ENCODE measurements around the gene TIMD4.
"Not testable (repeated sequence)": the region's sequence is repeated elsewhere in the genome, so short reads cannot be mapped to it uniquely, and the experiment has no call there.

Gene TIMD4

DNA sequence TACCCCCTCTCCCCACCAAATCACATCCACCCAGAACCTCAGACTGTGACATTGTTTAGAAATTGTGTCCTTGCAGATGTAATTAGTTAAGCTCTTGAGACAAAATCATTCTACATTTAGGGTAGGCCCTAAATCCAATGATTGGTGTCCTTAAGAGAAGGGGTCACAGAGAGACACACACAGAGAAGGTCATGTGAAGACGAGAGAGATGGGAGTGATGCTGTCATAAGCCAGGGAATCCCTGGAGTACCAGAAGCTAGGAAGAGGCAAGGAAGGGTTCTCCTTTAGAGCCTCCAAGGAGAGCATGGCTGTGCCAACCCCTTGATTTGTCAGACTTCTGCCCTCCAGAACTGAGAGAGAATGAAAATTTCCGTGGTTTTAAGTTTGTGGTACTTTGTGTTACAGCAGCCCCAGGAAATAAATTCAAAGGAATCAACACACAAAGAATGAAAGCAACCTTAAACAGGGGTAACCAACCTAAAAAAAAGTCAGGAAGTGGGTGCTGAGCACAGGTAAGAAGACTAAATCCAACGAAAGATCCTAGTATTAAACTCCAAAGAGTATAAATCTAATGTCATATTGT lies 33.6 kb downstream of the TIMD4 start (continued):
- TF ChIP-seq TCF4 (CRISPR knock-in tag; IDR thresholded peaks at IDR 0.05; ENCODE audit: borderline replicate concordance): no peak
- no peak for TF ChIP-seq ZNF565 (CRISPR knock-in tag; conservative IDR thresholded peaks at IDR 0.05; ENCODE audit: low read depth)
- TF ChIP-seq RARB (CRISPR knock-in tag; IDR thresholded peaks at IDR 0.05): no peak
- TF ChIP-seq GLIS3 (CRISPR knock-in tag; IDR thresholded peaks at IDR 0.05): no peak

DNA sequence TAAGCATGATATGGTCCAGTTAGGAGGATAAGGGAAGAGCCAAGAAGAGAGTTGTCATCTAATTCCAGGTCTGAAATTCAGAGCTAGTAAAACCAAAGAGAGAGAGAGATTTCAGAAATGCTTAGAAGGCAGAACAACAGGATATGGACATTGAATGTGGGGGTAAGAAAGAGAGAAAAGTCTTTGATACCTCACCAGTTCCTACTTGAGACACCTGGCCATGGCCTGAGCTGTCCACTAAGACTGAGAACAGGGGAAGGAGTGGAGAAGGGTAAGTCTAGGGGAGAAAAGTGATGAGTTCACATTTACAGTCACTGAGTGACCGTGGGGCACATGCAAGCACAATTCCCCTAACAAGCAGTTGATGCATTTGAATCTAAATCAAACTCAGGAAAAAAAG lies 35.5 kb downstream of the TIMD4 start:
- TF ChIP-seq PPARA (CRISPR knock-in tag; IDR thresholded peaks at IDR 0.05; ENCODE audit: borderline replicate concordance) (no peak), TOX (CRISPR knock-in tag; IDR thresholded peaks at IDR 0.05; ENCODE audit: borderline replicate concordance) (no peak), ZNF565 (CRISPR knock-in tag; conservative IDR thresholded peaks at IDR 0.05; ENCODE audit: low read depth) (no peak), ZFP30 (CRISPR knock-in tag; IDR thresholded peaks at IDR 0.05) (no peak), BACH2 (CRISPR knock-in tag; IDR thresholded peaks at IDR 0.05; ENCODE audit: borderline replicate concordance) (no peak), ZFP3 (CRISPR knock-in tag; IDR thresholded peaks at IDR 0.05) (no peak), ZNF8 (CRISPR knock-in tag; IDR thresholded peaks at IDR 0.05) (no peak), CSDC2 (CRISPR knock-in tag; IDR thresholded peaks at IDR 0.05) (no peak), TCF4 (CRISPR knock-in tag; IDR thresholded peaks at IDR 0.05; ENCODE audit: borderline replicate concordance) (no peak), ARNTL (CRISPR knock-in tag; IDR thresholded peaks at IDR 0.05; ENCODE audit: borderline replicate concordance, low read depth) (no peak)
- TF ChIP-seq, protein P1, sequence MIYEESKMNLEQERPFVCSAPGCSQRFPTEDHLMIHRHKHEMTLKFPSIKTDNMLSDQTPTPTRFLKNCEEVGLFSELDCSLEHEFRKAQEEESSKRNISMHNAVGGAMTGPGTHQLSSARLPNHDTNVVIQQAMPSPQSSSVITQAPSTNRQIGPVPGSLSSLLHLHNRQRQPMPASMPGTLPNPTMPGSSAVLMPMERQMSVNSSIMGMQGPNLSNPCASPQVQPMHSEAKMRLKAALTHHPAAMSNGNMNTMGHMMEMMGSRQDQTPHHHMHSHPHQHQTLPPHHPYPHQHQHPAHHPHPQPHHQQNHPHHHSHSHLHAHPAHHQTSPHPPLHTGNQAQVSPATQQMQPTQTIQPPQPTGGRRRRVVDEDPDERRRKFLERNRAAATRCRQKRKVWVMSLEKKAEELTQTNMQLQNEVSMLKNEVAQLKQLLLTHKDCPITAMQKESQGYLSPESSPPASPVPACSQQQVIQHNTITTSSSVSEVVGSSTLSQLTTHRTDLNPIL (CRISPR knock-in tag; IDR thresholded peaks at IDR 0.05; ENCODE audit: low read depth): no peak
- no peak for ATAC-seq

DNA sequence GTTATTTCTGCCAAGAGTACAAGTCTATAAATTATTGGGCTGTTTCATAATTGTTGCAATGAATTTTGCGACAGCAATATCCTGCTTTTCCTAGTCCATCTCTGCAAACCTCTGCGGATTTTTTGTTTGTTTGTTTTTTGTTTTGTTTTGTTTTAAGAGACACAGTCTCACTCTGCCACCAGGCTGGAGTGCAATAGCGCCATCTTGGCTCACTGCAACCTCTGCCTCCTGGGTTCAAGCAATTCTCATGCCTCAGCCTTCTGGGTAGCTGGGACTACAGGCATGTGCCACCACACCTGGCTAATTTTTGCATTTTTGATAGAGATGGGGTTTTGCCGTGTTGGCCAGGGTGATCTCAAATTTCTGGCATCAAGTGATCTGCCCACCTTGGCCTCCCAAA lies 37.3 kb downstream of the TIMD4 start:
- ATAC-seq: not testable (repeated sequence)

DNA sequence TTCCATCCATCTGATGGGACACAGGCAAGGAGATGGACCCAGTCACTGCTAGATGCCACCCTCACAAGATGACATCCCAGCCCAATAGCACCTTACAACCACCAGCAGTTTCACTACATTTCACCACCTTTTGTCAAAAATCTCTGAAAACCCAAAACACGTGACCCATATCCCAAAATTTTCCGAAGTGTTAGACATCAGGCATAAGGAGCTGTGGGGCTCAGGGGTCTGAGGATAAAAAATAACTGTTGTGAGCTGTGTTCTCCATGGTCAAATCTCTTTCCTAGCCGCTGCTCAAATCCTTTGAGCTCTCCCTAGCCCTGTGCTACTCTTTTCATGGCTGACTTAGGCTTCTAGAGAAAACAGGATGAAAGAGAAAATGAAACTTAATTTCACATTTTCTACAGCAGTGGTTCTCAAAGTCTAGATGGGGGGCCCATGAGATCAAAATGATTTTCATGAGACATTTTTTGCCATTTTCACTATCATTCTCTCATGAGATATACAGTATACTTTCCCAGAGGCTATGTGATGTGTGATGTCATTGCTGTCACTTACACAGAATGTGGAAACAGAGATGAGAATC lies 40.7 kb downstream of the TIMD4 start:
- no peak for ATAC-seq
- TF ChIP-seq TCF4 (CRISPR knock-in tag; IDR thresholded peaks at IDR 0.05; ENCODE audit: borderline replicate concordance): no peak
- TF ChIP-seq OSR1 (CRISPR knock-in tag; IDR thresholded peaks at IDR 0.05): no peak

DNA sequence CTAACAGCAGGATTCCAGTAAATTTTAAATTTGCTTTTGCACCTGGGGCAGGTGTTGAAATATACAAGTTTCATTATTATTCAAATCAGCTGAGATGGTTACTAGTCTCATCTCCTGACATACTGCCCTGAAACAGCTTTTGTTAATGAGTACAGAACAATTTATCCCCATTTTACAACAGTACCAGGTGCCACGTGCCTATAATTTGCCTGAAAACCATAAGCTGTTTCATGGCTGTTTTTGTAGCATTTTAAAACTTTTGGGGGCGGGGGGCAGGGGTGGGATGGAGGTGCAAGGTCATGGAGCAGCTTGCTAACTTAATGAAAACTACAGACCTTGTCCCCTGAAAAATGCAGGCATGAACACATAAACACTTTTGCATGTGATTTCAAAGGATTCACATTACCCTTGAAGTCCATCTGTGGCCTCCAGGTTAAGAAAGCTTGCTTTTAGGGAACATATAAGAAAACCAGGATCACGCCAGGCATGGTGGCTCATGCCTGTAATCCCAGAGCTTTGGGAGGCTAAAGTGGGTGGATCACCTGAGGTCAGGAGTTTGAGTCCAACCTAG lies 42.1 kb downstream of the TIMD4 start:
- TF ChIP-seq, protein P2, sequence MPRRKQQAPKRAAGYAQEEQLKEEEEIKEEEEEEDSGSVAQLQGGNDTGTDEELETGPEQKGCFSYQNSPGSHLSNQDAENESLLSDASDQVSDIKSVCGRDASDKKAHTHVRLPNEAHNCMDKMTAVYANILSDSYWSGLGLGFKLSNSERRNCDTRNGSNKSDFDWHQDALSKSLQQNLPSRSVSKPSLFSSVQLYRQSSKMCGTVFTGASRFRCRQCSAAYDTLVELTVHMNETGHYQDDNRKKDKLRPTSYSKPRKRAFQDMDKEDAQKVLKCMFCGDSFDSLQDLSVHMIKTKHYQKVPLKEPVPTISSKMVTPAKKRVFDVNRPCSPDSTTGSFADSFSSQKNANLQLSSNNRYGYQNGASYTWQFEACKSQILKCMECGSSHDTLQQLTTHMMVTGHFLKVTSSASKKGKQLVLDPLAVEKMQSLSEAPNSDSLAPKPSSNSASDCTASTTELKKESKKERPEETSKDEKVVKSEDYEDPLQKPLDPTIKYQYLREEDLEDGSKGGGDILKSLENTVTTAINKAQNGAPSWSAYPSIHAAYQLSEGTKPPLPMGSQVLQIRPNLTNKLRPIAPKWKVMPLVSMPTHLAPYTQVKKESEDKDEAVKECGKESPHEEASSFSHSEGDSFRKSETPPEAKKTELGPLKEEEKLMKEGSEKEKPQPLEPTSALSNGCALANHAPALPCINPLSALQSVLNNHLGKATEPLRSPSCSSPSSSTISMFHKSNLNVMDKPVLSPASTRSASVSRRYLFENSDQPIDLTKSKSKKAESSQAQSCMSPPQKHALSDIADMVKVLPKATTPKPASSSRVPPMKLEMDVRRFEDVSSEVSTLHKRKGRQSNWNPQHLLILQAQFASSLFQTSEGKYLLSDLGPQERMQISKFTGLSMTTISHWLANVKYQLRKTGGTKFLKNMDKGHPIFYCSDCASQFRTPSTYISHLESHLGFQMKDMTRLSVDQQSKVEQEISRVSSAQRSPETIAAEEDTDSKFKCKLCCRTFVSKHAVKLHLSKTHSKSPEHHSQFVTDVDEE (CRISPR knock-in tag; IDR thresholded peaks at IDR 0.05): no peak
- TF ChIP-seq CSDC2 (CRISPR knock-in tag; IDR thresholded peaks at IDR 0.05): no peak
- TF ChIP-seq, protein P3, sequence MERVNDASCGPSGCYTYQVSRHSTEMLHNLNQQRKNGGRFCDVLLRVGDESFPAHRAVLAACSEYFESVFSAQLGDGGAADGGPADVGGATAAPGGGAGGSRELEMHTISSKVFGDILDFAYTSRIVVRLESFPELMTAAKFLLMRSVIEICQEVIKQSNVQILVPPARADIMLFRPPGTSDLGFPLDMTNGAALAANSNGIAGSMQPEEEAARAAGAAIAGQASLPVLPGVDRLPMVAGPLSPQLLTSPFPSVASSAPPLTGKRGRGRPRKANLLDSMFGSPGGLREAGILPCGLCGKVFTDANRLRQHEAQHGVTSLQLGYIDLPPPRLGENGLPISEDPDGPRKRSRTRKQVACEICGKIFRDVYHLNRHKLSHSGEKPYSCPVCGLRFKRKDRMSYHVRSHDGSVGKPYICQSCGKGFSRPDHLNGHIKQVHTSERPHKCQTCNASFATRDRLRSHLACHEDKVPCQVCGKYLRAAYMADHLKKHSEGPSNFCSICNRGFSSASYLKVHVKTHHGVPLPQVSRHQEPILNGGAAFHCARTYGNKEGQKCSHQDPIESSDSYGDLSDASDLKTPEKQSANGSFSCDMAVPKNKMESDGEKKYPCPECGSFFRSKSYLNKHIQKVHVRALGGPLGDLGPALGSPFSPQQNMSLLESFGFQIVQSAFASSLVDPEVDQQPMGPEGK (CRISPR knock-in tag; IDR thresholded peaks at IDR 0.05; ENCODE audit: borderline replicate concordance): no peak
- TF ChIP-seq GLIS3 (CRISPR knock-in tag; IDR thresholded peaks at IDR 0.05): no peak
- no peak for TF ChIP-seq ZNF8 (CRISPR knock-in tag; IDR thresholded peaks at IDR 0.05)
- no peak for TF ChIP-seq PPARA (CRISPR knock-in tag; IDR thresholded peaks at IDR 0.05; ENCODE audit: borderline replicate concordance)
- TF ChIP-seq TOX (CRISPR knock-in tag; IDR thresholded peaks at IDR 0.05; ENCODE audit: borderline replicate concordance): no peak
- no peak for TF ChIP-seq ZC3H10 (CRISPR knock-in tag; IDR thresholded peaks at IDR 0.05)
- TF ChIP-seq ARNTL (CRISPR knock-in tag; IDR thresholded peaks at IDR 0.05; ENCODE audit: borderline replicate concordance, low read depth): no peak
- no peak for TF ChIP-seq OSR1 (CRISPR knock-in tag; IDR thresholded peaks at IDR 0.05)
- no peak for TF ChIP-seq ZFP30 (CRISPR knock-in tag; IDR thresholded peaks at IDR 0.05)
- TF ChIP-seq SNAI2 (CRISPR knock-in tag; IDR thresholded peaks at IDR 0.05): no peak
- no peak for TF ChIP-seq ESRRG (CRISPR knock-in tag; IDR thresholded peaks at IDR 0.05)
- ATAC-seq: no peak
